NCI-H146 treated with DMSO at 0.1 percent for 48 hours (cell line): ENCODE measurements around the gene IKBKE.

Source experiments
- DNase-seq: peaks from one replicate; lab custom pipeline; 2025; ENCODE audit not compliant: unreplicated experiment; lab: John Stamatoyannopoulos, UW

Gene IKBKE

DNA sequence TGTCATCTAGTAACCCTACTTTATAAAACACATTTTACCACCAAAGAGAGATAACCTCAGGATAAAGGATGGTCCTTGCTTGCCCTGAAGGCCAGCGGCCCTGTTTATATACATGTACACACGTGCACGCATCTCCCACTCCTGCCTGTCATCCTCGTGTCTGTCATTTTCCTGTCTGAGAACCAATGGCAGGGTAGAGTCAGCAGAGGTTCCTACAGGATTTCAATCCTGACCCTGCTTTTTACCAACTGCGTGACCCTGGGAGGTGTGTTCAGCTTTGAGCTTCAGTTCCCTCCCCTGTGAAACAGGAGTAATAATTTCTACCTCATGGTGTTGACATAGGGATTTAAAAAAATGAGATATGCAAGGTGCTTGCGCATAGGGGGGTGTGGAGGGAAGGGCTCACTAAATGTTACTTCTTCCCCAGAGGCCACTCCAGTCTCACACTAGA lies 24.8 kb downstream of the IKBKE start:
- no peak for DNase-seq

DNA sequence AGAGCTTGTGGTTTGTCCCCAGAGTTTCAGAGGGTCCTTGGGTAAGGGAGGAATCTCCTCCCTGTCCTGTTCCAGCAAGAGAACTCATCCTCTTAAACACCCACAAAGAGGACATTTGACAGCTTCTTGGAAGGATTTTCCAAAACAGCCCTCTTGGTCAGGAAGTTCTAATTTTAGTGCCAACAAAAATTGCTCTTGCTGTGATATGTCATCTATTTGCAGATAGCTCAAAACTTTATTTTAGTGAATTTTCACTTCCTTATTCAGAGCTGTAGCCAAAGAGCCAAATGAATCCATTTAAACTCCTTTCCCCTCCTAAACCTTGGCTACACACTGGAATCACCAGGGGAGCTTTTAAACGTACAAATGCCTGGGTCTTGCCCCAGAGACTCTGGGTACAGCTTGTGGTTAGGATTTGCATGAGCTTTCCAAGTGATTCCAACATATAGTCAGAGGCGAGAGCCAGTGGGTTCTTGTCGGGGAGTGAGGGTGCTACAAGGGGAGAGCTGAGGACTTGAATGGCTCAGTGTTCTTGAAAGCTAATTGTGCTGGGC lies 25.3 kb downstream of the IKBKE start:
- DNase-seq: no peak

DNA sequence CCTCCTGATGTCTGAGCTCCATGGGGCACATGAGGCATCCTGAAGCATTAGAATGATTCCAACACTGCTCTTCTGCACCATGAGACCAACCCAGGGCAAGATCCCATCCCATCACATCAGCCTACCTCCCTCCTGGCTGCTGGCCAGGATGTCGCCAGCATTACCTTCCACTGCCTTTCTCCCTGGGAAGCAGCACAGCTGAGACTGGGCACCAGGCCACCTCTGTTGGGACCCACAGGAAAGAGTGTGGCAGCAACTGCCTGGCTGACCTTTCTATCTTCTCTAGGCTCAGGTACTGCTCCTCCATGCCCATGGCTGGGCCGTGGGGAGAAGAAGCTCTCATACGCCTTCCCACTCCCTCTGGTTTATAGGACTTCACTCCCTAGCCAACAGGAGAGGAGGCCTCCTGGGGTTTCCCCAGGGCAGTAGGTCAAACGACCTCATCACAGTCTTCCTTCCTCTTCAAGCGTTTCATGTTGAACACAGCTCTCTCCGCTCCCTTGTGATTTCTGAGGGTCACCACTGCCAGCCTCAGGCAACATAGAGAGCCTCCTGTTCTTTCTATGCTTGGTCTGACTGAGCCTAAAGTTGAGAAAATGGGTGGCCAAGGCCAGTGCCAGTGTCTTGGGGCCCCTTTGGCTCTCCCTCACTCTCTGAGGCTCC lies 26.0 kb downstream of the IKBKE start:
- no peak for DNase-seq

DNA sequence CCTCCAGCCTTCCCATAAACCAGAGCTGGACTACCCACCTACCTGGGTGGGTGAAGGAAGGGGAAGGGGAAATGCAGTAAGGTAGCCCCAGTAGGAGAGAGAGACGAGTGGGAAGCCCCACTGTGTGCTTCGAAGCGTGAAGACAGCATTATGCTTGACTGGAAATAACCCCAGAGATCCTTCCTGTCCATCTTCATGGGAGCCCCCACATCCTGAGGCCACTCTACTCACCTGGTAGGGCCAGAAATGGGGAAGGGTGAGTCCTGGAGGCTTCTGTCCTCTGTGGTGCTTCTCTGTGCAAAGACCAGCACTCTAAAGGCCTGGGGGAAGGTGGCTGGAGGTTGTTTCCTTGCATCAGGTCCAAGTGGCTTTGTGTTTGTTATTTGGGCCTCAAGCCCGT lies 27.1 kb downstream of the IKBKE start:
- no peak for DNase-seq

DNA sequence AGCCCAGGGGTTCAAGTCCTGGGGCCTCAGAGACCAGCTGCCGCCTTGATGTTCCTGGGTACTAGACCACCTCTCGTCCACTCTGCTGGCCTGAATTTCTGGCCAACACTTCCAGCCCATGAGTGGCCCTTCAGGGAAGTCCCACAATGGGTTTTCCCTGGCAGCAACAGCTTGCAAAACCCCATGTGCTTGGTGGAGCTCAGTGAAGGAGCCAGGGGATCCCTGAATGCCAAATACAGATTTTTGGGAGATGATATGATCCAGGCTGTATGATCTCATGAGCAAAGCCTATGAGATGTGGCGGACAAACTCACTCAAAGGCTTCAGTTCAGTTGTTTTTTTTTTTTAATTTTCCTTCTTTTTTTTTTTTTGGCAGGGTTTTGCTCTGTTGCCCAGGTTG lies 27.5 kb downstream of the IKBKE start:
- no peak for DNase-seq

DNA sequence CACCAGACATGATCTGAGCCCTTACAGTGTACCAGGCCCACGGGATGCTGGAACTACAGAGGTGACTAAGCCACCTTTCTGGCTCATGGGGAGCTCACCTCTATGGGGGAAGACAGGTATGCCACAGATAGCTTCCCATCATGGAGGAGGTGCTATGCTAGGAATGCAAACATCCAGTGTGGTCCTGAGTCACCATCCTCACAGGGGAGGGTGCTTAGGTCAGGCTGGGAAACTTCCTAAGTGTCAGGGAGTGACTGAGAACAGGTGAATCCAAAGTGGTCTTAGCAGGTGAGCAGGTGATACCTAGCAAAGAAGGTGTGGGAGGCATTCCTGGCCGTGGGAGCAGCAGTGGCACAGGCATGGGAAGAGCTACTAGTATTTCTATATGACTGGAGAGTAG lies 28.4 kb downstream of the IKBKE start:
- no peak for DNase-seq

DNA sequence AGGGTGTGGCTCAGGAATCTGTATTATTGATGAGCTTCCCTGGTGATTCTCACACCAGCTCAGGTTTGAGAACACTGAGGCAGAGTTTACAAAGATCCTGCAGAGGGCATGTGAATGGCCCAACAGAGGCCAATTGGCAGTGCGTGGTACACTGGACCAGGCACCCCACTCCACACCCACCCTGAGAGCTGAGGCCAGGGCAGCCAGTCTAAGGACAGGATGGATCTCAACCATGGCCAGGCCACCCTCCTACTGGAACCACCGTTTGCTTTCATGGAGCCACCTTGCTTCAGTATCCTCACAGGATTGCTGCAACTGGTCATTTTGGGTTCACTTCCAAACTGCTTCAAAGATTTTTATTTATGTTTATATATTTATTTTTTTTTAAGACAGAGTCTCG lies 29.8 kb downstream of the IKBKE start:
- DNase-seq: no peak

DNA sequence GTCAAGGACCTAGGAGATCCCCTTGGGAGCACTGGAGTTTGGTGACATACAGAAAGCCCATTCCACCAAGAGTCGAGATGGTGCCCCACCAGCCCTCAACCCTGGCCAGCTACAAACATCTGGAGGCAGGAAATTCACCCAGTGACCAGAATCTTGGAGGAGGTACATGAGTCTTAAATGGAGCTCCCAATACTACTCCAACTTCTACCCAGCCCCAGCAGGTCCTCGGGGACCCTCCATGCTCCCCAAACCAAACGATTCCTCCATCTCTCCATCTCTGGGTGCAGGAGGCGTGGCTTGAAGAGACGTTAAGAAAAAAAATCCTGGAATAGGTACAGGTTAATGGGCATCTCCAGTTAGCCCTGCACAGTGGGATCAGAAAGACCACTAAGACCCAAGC lies 31.6 kb downstream of the IKBKE start:
- DNase-seq: no peak

DNA sequence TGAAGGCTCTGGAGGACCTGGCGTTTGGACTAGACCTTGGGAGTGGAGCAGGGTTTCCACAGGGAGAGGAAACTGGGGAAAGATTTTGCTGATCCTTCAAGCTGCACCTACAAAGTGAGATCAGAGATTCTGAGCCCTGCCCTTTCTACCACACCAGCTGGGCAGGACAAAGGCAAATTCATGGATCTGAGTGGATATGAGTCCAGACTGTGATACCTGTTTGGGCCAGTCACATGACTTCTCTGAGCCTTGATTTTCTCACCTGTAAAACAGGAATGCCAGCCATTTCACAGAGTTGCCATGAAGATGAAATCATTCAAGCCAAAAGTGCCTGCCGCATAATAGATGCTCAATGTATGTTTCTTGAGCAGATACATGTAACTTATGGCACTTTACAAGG lies 32.1 kb downstream of the IKBKE start:
- DNase-seq: no peak

DNA sequence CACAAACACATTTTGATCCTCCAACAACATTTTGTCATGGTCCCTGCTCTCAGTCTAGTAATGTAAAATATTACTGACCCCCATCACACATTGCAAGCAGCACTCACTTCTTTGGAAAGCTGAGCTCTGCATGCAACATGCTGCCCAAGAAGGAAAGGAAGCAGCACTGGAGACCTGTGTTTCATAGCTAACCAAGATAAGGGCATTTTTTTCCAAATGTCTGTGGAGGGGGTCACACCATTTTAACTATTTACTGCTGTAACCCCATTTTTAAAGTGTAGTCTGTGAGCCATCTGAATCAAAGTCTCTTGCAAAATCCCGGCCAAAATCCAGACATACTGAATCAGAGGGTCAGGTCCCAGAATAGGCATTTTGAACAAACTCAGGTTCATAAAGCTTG lies 32.5 kb downstream of the IKBKE start:
- DNase-seq: no peak

DNA sequence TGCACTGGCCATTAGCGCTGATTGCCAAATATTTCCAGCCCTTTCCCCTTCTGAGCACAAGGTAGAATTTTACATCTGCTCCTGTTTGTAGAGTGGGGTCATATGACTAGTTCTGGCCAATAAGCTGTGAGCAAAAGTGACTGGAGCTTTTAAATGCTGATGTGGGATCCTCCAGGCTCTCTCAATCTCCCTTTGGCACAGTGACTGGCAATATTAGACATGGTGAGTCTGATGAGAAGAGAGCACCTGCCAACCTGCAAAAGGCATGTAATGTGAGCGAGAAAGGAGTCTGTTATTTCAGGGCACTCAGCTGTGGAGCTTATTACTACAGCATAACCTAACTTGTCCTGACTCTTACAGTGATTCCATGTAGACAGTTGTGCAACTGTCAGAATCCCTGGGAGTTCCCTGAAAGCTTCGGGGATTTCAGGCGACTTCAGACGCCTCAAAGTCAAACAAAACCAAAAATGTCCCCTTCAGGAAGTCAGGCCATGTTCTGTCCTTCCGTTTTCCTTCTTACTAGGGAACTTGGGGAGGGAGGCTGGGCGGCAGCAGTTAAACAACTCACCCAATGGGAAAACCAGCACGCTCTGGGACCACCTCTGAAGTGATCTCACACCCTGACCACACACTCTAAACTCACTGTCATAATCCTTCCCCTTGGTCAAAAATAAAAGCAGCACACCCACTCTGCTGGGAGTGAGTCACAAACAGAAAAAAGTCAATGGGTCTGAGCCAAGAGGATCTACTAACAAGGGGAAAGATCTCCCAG lies 33.5 kb downstream of the IKBKE start:
- no peak for DNase-seq

DNA sequence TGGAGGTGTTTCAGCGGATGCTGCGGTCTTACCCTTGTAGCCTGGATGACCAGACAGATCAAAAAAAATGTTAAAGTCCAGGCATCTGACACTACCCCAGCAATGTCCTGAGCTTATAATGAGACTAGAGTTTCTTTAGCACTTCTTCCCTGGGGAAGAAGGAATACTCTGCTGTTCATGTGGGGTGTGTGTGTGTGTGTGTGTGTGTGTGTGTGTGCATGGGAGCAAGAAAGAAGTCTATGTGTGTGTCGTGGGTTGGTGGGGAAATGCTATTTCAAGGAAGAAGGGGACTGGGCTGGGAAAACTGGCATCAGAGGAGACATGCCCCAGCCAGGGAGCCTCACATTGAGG lies 34.1 kb downstream of the IKBKE start:
- DNase-seq: no peak

DNA sequence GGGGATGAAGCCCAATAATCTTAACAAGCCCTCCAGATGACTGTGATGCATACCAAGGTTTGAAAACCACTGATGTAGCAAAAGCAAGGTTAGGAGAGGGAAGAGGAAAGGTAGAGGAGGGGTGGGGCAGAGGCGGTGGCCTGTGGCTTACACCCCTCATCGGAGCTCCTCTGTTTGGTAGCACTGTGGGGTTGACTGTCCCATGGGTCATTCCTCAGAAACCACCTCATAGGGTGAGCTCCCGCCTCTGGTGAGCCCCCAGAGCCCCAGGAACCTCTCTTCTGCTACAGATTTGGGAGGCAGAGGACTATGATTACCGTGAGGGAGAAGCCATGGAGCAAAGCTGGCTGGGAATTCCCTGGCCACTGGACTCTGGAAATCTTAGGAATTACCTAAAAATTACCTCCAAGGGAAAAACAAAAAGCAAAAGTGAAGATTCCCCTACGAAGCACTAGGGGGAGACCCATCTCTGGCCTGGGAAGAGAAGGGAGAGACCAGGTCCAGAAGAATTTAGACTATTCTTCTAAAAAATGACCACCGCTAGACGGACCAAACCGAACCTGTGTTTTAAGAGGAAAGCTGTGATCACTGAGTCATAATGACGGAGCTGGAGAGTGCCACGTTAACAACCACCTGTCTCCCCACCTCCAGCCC lies 35.6 kb downstream of the IKBKE start:
- no peak for DNase-seq

DNA sequence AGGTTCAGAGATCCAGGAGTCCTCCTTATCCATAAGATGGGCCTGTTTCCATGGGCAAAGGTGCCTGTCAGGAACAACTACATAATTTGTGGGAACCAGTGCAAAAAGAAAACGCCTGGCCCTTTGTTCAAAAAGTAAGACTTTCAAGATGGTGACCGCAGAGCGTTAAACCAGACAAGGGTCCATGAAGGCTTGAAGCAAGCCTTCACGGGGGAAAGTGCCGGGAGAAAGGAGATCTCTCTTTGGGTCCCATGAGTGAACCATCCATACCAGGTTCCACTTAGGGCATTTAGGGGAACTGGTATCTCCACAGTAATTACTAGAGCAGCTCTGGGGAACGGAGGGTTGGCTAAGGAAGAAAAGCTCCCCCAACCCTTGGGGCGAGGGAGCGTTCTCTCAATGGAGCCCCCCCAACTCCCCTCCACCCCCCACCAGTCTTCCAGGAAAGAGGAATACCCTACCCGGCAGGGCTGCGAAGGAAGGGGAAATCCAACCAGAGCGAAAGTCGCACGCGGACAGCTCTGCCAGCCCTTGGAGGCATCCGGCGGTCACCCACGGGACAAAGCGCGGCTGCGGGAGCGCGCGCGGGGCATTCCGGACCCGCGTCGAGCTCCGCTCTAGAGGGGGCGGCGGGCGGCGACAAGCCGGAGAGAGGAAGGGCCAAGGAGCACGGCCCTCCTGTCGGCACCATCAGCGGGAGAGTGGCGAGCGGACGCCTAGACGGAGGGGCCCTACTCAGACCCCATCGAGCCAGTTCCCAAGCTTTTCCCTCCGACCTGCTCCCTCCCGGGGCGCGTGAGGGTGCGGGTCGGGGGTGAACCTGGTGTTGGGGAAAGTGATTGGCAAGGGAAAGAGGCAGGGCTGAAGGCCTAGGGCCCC lies 36.4 kb downstream of the IKBKE start:
- DNase-seq: no peak

DNA sequence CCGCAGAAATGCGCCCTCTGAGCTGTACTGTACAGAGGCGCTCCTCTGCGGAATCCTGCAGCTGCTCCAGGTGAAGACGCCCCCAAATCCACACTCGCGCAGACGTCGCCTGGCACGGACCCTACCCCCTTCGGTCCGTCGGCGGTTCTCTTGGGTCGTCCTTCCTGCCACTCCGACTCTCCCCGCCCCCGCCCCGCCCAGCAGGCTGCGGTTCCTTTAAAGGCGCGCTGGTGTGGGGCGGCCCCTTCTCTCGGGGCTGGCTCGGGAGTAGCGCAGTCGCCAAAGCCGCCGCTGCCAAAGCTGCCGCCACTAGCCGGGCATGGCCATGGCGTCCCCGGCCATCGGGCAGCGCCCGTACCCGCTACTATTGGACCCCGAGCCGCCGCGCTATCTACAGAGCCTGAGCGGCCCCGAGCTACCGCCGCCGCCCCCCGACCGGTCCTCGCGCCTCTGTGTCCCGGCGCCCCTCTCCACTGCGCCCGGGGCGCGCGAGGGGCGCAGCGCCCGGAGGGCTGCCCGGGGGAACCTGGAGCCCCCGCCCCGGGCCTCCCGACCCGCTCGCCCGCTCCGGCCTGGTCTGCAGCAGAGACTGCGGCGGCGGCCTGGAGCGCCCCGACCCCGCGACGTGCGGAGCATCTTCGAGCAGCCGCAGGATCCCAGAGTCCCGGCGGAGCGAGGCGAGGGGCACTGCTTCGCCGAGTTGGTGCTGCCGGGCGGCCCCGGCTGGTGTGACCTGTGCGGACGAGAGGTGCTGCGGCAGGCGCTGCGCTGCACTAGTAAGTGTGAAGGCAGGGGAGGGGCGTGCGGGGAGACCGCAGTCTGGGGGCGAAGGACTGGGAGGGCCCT lies 37.2 kb downstream of the IKBKE start, which contains the start of gene RASSF5:
Gene RASSF5, plus strand, starts transcription at position 248 of the 846 bp plus-strand sequence. Its CDS starts 72 bp downstream, at position 320.
- DNase-seq: peak; percentile 31

DNA sequence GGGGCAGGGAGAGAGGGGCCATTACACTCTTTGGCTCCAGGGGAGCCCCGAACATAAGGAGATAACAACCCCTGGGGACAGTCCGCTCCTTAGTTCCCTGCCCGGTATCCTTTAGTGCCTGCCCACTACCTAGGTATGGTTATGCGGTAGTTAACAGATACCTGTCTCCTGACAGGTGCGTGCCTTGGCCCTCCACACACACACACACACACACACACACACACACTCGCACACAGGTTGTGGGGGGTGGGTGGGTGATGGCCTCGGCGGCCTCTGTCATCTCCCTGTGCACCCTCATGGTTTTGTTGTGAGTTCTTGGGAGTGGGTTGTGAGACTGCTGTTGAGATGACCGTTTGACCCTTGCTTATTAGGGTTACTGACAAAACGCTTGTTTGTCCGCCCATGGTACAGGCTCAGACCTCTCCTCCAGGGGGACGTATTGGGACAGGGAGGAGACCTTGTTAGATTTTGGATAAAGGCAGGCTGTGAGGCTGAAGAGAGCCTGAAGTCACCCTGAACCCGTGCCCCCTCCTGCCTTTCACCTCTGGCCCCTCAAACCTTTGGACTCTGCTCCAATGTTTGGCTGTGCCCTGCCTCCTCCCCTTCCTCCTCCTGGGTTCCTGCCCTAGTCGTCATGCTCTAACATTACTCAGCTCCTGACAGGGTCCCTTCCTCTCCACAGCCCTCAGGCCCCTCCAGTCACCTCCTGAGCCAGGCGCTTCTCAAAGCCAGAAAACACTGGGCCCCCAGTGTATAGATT lies 38.0 kb downstream of the IKBKE start:
- DNase-seq: no peak

DNA sequence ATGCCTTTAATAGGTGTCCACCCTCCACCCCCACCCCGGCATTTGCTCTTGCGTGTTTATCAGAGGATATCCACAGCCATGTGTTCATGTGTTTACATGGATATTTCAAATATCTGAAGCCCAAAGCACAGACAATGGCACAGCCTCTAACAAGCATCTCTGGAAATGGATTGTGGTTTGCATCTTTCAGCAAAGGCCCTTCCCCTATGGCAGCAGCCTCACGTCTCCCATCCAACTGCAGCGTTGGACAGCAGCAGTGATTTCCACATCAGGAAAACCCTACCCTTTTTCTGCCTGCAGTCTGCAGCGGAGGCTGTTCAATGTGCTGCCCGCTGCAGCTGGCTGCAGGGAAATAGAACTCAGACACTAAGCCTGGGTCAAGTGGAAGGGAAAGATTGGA lies 38.7 kb downstream of the IKBKE start:
- no peak for DNase-seq

DNA sequence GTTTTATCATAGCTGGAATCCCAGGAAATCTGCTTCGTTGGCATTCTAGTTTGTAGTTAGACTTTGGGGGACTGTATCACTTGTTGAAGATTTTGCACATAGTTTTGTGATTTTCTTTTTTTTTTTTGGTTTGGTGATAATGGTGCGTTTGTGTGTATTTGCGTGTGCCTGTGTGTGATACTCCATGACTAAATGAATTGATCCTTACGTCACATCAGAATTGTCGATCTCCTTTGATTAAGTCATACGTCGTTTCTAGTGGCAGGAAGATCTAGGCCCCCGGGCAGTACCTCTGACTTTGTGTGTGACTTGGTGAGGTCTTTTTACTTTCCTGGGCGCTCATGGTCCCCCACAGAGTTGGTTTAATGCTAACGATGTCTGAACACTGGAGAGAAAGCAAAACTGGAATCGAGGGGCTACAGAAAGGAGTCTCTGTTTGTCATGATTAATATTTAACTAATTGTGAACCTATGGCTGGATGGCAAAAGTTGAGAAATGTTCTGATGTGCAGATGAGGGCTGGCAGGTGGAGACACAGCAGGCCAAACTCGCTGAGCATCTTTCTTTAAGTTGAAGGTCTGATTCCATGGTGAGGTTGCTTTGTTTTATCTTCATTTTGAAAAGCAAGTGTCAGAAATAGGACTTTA lies 39.5 kb downstream of the IKBKE start:
- DNase-seq: no peak

DNA sequence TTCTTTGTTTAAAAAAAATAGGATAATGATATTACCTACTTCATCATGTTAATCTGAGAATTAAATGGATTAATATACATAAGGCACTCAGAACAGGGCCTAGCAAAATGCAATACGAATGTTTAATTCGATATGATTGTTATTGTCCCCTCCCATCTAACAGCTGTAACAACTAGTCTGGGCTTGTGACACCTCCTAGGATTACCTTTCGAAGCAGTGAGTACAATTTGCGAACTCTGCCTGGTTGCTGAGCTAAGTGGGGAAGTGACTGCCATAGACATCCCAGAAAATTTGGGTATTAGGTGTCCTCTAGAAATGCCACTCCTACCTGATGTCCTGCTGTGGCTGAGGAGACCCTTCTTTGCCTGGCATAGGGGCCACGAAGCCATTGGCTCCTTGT lies 40.1 kb downstream of the IKBKE start:
- no peak for DNase-seq
